HG03457 (cell line): ENCODE results near the gene NCAM1.

ENCODE experiments used
- ATAC-seq: cut with Tn5 transposase; IDR thresholded peaks from one replicate; pipeline ENCODE4 v1.9.1; 2021; ENCODE audit warnings: moderate number of reproducible peaks; ENCODE audit not compliant: unreplicated experiment

NCAM1 gene

GRCh38 chr11:113082341-113082955, 121.2 kb downstream of the NCAM1 start:
- no peak for ATAC-seq

GRCh38 chr11:113083571-113083970, 122.4 kb downstream of the NCAM1 start:
- ATAC-seq: no peak

- no peak for ATAC-seq
These were observed 123.1 kb downstream of the NCAM1 start for GRCh38 chr11:113084297-113084696.

GRCh38 chr11:113085446-113085845, 124.2 kb downstream of the NCAM1 start:
- ATAC-seq: no peak

DNA sequence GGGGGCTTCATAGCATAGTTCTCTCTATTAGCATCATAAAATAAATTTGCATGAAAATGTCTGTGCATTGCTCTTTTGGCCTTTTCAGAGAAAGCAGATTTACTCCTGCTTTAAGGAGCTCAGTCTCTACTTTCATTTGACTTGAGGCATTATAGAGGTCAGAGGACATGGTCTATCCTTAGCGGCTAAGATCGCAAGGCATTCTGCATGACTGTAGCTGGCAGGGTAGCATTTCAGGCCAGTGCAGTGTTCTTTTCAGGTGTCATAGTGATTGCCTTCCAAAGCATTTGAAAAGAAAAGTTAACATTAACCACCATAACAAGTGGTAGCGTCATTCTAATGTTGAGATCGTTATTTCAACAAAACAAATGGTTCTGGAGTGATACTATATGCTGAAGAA, 126.5 kb downstream of the NCAM1 start:
- no peak for ATAC-seq

DNA sequence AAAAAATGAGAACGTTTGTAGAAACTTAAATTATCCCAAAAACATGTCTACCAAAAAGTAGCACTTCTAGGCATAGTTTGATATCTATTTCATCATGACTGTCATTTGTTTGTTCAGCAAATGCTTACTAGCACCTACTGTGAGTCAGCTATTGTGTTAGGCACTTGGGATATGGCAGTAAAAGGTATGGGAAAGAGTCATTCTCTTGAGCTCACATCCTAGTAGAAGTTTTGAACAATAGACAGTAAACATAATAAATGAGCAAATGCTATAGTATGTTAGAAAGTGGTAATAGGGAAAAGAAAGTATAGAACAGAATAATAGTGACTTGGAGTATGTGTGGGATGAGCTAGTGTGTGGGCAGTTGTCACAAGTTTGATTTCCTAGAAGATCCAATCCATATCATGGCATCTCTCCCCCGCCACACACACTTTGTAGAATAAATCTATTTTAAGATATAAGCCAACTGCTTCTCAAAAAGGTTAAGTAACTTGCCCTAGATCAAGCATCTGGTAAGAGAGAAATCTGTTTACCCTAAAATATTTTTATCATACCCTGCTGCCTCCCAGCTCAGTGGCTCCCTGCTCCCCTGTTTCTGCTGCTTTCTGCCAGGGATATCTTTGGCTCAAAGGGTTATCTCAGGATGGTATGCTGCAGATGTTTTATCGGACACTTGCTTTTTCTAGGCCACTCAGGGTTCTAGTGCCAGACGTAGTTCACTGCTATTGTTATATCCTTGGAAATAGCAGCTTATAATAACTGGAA, 129.7 kb downstream of the NCAM1 start:
- ATAC-seq: no peak

- ATAC-seq: no peak
These were observed 130.2 kb downstream of the NCAM1 start for GRCh38 chr11:113091481-113091780.

DNA sequence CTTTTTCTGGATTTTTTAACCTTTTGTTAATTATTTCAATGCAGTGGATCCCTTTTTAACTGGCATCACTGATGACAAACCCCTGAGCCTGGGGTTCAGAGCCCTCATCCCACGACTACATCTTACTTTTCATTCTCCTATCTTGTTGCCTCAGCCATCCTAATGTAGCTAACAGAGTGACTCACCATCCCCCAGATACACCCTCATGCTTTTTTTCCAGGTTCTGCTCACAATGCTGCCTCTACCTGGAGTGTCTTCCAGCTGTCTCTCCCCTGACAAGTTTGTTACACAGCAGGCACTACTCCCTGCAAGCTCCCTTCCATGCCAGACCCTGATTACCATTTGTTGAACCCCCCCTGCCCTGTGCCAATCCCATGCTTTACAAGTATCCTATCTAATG, 135.4 kb downstream of the NCAM1 start:
- ATAC-seq: no peak

DNA sequence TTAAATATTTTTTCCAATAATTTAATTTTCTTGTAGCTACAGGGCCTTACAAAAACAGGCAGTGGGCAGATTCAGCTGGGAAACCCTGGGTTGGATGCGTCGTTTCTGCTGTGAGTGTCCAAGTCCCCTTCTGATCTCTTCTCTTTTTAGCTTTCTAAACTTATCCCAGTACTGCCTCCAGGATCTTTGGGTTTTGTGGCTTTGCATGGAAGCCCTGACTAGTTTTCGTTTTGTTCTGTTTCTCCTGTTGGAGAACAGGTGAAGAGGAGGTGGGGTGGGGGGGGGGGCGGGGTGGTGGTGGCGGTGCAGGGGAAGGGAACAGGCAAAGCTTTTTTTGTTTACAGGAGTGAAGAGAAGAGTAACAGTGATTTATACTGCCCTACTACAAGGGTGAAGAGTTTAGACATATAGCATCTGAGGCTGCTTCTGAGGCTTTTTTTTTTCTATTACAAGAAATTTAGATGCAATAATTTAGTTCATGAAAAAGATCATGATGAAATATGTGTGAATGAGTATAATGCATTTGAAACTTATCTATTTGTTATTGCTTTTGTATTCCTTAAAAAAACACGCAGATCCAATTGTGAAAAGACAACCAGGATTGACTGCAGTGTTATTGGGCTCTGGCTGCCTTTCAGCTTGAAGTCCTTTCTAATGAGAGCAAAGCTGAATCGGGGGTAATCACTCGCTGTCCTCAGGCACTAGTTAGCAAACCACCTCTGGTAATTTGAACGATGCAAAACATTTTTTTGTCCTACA, 142.9 kb downstream of the NCAM1 start:
- no peak for ATAC-seq

DNA sequence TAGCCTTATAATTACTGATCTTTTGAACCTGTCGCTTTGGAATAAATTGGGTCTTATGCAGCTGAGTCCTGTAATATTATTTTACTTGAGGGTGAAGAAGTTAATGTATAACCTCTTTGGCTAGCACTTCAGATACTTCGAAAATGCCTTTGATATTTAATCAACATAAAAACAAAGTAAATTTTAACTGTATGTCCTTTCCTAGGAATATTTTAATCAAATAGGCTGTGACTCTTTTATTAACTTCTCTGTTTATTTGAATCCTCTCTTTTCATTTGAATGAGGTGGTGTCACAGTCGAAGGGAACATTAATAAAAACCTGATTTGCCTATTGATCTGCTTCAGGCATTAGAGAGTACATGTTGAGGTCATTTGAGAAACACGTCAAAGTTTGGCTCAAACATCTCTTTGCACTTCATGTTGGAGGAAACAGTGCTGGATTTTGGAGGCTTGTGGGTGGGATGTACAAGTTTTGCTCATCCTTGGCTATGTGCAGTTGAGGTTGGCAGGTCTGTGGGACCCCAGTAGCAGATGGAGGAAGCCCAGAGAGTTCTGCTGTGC, 143.6 kb downstream of the NCAM1 start:
- no peak for ATAC-seq

DNA sequence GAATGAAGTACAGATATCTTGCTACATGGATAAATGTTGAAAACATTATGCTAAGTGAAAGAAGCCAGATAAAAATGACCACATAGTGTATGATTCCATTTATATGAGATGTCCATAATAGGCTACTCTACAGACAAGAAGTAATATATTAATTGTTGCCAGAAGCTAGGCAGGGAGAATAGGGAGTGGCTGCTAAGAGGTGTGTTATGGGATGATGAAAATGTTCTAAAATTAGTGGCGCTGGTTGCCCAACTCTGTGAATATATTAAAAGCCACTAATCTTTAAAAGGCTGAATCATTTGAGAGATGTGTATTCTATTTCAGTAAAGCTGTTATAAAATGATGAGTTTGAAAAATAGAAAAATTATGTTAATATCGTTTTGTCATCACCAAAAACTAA, 144.4 kb downstream of the NCAM1 start:
- ATAC-seq: no peak

- no peak for ATAC-seq
These were observed 145.3 kb downstream of the NCAM1 start for GRCh38 chr11:113106507-113106906.

GRCh38 chr11:113110046-113110445, 148.8 kb downstream of the NCAM1 start:
- no peak for ATAC-seq

DNA sequence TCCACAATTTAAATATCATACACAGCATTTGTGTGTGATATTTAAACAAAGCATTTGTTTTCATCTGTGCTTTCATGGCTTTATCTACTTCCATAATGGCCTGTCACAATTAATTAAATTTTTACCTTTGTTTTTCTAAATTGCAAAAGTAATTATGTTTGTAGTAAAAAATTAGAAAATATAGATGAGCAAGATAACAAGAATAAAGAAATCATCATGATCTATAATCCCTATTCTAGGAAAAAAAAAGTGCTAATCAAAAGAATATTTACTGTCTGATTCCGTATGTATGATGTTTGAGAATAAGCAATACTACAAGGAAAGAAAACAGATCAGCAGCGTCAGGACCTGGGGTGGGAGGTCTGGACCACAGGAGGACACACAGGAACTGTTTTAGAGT, 149.9 kb downstream of the NCAM1 start:
- no peak for ATAC-seq

GRCh38 chr11:113112307-113112706, 151.1 kb downstream of the NCAM1 start:
- ATAC-seq: no peak

DNA sequence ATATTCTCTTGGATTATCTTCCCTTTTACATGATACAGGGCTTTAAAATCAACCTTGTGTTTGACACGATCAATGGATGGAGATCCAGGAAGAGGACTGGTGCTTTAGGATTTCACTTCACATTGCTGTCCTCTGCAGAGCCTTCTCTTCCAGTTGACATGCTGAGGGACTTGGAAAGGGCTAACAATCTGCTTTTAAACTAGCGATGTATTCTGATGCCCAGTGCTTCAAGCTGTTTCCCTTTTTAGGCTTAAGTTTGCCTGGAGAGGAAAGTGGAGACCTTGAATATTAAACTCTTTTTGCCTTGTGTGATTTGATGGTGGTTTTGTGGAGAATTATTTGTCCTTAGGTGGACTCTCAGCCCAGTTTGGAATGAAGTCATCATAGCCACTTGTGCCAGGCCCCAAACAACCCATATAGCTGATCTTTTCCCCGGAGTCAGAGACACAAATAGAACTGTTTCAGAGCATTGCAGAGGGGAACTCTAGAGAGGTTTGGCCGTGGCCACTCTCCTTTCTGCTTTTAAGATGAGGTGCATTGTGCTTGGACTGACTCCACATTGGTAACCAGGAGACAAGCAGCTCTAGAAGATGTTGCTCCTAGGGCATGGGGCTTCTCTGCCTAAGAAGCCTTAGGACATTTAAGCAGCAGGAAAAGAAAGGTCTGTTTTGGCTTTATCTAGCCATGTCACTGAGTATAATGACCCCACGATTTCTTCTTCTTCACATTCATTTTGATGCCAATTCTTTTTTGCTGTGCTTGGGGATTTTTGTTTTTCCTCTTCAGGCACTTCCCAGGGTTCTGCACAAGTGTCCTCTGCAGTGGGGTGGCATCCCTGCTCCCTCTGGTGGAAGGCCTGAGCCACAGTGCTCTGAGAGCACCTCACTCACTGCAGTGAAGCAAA, 152.8 kb downstream of the NCAM1 start:
- no peak for ATAC-seq

GRCh38 chr11:113114705-113115027, 153.4 kb downstream of the NCAM1 start:
- no peak for ATAC-seq

- ATAC-seq: no peak
These were observed 156.9 kb downstream of the NCAM1 start for GRCh38 chr11:113118104-113118503.

- ATAC-seq: no peak
These were observed 157.9 kb downstream of the NCAM1 start for GRCh38 chr11:113119074-113119473.

- no peak for ATAC-seq
These were observed 158.9 kb downstream of the NCAM1 start for GRCh38 chr11:113119966-113120736.
